T-helper 1 cell (primary cell): ENCODE measurements around the gene TPI1.
"Not testable (repeated sequence)": the region's sequence is repeated elsewhere in the genome, so short reads cannot be mapped to it uniquely, and the experiment has no call there.

Experiments
- DNase-seq, 5 donors: peaks; one replicate each; pipeline ENCODE4 v3.0.0-alpha.2; 2012 to 2020

Gene TPI1

GRCh38 chr12:6849427-6849826, 17.9 kb upstream of the TPI1 start:
- no peak for DNase-seq

- no peak for DNase-seq
Measured at GRCh38 chr12:6849976-6850560, 17.3 kb upstream of the TPI1 start.

- DNase-seq: no peak
Measured at GRCh38 chr12:6850796-6851152, 16.6 kb upstream of the TPI1 start.

- DNase-seq: peak; percentile 84 to 98 (median 90)
Measured at GRCh38 chr12:6851153-6851920, 16.0 kb upstream of the TPI1 start, which contains the start of gene CDCA3. TSS of gene CDCA3 (minus strand) at chr12:6851286. CDS start at chr12:6850952, 334 bp downstream.

GRCh38 chr12:6851921-6852650, 15.2 kb upstream of the TPI1 start, which contains the start of gene USP5:
TSS of gene USP5 (plus strand) at chr12:6852150. CDS start at chr12:6852180, 30 bp downstream.
- peak; percentile 96 to 100 (median 98) for DNase-seq

GRCh38 chr12:6852651-6853354, 14.5 kb upstream of the TPI1 start:
- DNase-seq: peak in 4 of 5 donors; percentile 51 to 83 (median 55)

GRCh38 chr12:6853626-6854025, 13.7 kb upstream of the TPI1 start:
- no peak for DNase-seq

- no peak for DNase-seq
Measured at GRCh38 chr12:6854036-6854435, 13.3 kb upstream of the TPI1 start.

- DNase-seq: no peak
Measured at GRCh38 chr12:6855322-6855721, 12.0 kb upstream of the TPI1 start.

- DNase-seq: no peak
Measured at GRCh38 chr12:6858799-6859198, 8.5 kb upstream of the TPI1 start.

GRCh38 chr12:6860116-6860515, 7.2 kb upstream of the TPI1 start:
- no peak for DNase-seq

GRCh38 chr12:6860942-6861341, 6.4 kb upstream of the TPI1 start:
- DNase-seq: no peak

GRCh38 chr12:6861391-6861790, 5.9 kb upstream of the TPI1 start:
- no peak for DNase-seq

- no peak for DNase-seq
Measured at GRCh38 chr12:6863033-6863432, 4.3 kb upstream of the TPI1 start.

GRCh38 chr12:6863586-6864321, 3.6 kb upstream of the TPI1 start:
- no peak for DNase-seq

GRCh38 chr12:6865307-6865706, 2.0 kb upstream of the TPI1 start:
- DNase-seq: not testable (repeated sequence)

GRCh38 chr12:6866163-6866919, 990 bp upstream of the TPI1 start:
- DNase-seq: no peak

GRCh38 chr12:6866920-6867412, 365 bp upstream of the TPI1 start:
- DNase-seq: no peak

- DNase-seq: no peak
Measured at GRCh38 chr12:6868211-6869048, 1.1 kb downstream of the TPI1 start.
